SK-N-SH (cell line): ENCODE results near the gene CETN3. TPM values are rescaled to one million over a fixed set of nuclear protein-coding genes. Genes with fewer than 3 reads are reported as not detected.

Experiments
- CTCF ChIA-PET: fragments of 300-600, 350-600 bp; formaldehyde crosslinking; extraction: SDS; loops from one replicate; lab custom pipeline; 2021; lab: Yijun Ruan, JAX
- POLR2A ChIA-PET: fragments of 350-600 bp; sonication (Branson Sonifier 250); formaldehyde crosslinking; extraction: SDS; loops from one replicate; lab custom pipeline; 2020; ENCODE audit warnings: antibody characterized with exemption, inconsistent platforms; lab: Yijun Ruan, JAX
- DNase-seq: peaks from one replicate; pipeline ENCODE4 v3.0.0; 2012
- H2AFZ ChIP-seq: fragments of 200-600 bp; sonication (generic); 2 replicates; pipeline ENCODE4 v1.8.1; 2016; ENCODE audit warnings: antibody characterized with exemption, mild to moderate bottlenecking, low read depth
- H3F3A ChIP-seq: fragments of 200-600 bp; sonication (generic); replicated peaks from 2 replicates; pipeline ENCODE3; 2016; ENCODE audit warnings: antibody characterized with exemption, mild to moderate bottlenecking; ENCODE audit not compliant: insufficient read depth
- H3K27ac ChIP-seq, 2 experiments: fragments of 200-500 bp in 1 of 2; fragments of 200-600 bp in 1 of 2; sonication (Bioruptor generic) in 1 of 2; sonication (generic), shearing (Covaris generic) in 1 of 2; 2 replicates each; pipeline versions ENCODE4 v1.5.1 to v1.6.1; 2014 to 2016; ENCODE audit warnings: low read depth in 2 of 2, inconsistent platforms in 1 of 2, low read length in 1 of 2, mild to moderate bottlenecking in 1 of 2, mixed read lengths in 1 of 2
- H3K27me3 ChIP-seq: fragments of 200-600 bp; sonication (generic), shearing (Covaris generic); 2 replicates; pipeline ENCODE4 v1.6.1; 2016; ENCODE audit warnings: mixed run types; ENCODE audit not compliant: insufficient read depth
- H3K36me3 ChIP-seq, 2 experiments: fragments of 200-500 bp in 1 of 2; fragments of 200-600 bp in 1 of 2; sonication (Bioruptor generic) in 1 of 2; sonication (generic) in 1 of 2; replicated peaks in 1 of 2; 2 replicates each; pipeline versions ENCODE3 to v1.5.1; 2014 to 2016; ENCODE audit warnings: low read length in 1 of 2, mild to moderate bottlenecking in 1 of 2; ENCODE audit not compliant: insufficient read depth in 2 of 2, control insufficient read depth in 1 of 2
- H3K4me1 ChIP-seq, 2 experiments: fragments of 200-500 bp in 1 of 2; fragments of 200-600 bp in 1 of 2; sonication (Bioruptor generic) in 1 of 2; sonication (generic), shearing (Covaris generic) in 1 of 2; 2 replicates each; pipeline versions ENCODE4 v1.5.1 to v1.6.1; 2014 to 2016; ENCODE audit warnings: low read depth in 1 of 2, low read length in 1 of 2, mixed run types in 1 of 2; ENCODE audit not compliant: insufficient read depth in 2 of 2, control insufficient read depth in 1 of 2
- H3K4me2 ChIP-seq: fragments of 200-600 bp; sonication (generic), shearing (Covaris generic); 2 replicates; pipeline ENCODE4 v1.6.1; 2017; ENCODE audit warnings: mixed run types
- H3K4me3 ChIP-seq, 2 experiments: fragments of 200-500 bp in 1 of 2; fragments of 200-600 bp in 1 of 2; sonication (Bioruptor generic) in 1 of 2; sonication (generic), shearing (Covaris generic) in 1 of 2; 2 replicates each; pipeline versions ENCODE4 v1.5.1 to v1.8.1; 2014 to 2016; ENCODE audit warnings: low read depth in 2 of 2, inconsistent platforms in 1 of 2, low read length in 1 of 2, mild to moderate bottlenecking in 1 of 2, mixed read lengths in 1 of 2, moderate library complexity in 1 of 2
- H3K79me2 ChIP-seq: fragments of 200-600 bp; sonication (generic); 2 replicates; pipeline ENCODE4 v1.8.1; 2017; ENCODE audit warnings: mild to moderate bottlenecking; ENCODE audit not compliant: insufficient read depth
- H3K9ac ChIP-seq: fragments of 200-600 bp; sonication (generic); 2 replicates; pipeline ENCODE4 v1.6.1; 2017; ENCODE audit warnings: mixed run types
- H3K9me2 ChIP-seq: fragments of 200-600 bp; sonication (generic); 2 replicates; pipeline ENCODE4 v1.6.1; 2017; ENCODE audit warnings: mixed run types
- H3K9me3 ChIP-seq: fragments of 200-600 bp; sonication (generic); 2 replicates; pipeline ENCODE4 v1.6.1; 2017; ENCODE audit warnings: mixed run types, mild to moderate bottlenecking, moderate library complexity
- H4K20me1 ChIP-seq: fragments of 200-600 bp; sonication (generic); 2 replicates; pipeline ENCODE4 v1.6.1; 2017; ENCODE audit warnings: mild to moderate bottlenecking, mixed run types; ENCODE audit not compliant: insufficient read depth
- CHD2 ChIP-seq: fragments of 150-350 bp; IDR thresholded peaks from 2 replicates; pipeline ENCODE4 v1.6.1; 2018; ENCODE audit warnings: low read length; ENCODE audit not compliant: partially characterized antibody
- CTCF ChIP-seq: fragments of 200-600 bp; sonication (generic); IDR thresholded peaks from 2 replicates; pipeline ENCODE4 v1.6.1; 2017; ENCODE audit warnings: antibody characterized with exemption, mild to moderate bottlenecking, moderate library complexity
- FOSL2 ChIP-seq: IDR thresholded peaks from 2 replicates; pipeline ENCODE4 v1.4.0; 2012; ENCODE audit warnings: low read depth, mild to moderate bottlenecking, moderate library complexity, borderline replicate concordance
- GABPA ChIP-seq: IDR thresholded peaks from 2 replicates; pipeline ENCODE4 v1.4.0; 2012; ENCODE audit warnings: low read depth, mild to moderate bottlenecking
- MEF2A ChIP-seq: IDR thresholded peaks from 2 replicates; pipeline ENCODE4 v1.4.0; 2012; ENCODE audit warnings: low read depth, borderline replicate concordance
- NFIC ChIP-seq: IDR thresholded peaks from 2 replicates; pipeline ENCODE4 v1.4.0; 2012; ENCODE audit warnings: borderline replicate concordance
- PBX3 ChIP-seq: IDR thresholded peaks from 2 replicates; pipeline ENCODE4; 2012
- RFX5 ChIP-seq: IDR thresholded peaks from 2 replicates; pipeline ENCODE4 v1.6.1; 2012; ENCODE audit warnings: mild to moderate bottlenecking, improper control_type of control experiment, low read length
- SMC3 ChIP-seq: IDR thresholded peaks from 2 replicates; pipeline ENCODE4 v1.6.1; 2012; ENCODE audit warnings: low read depth, low read length, improper control_type of control experiment
- TAF1 ChIP-seq: IDR thresholded peaks from 2 replicates; pipeline ENCODE4 v1.6.1; 2012; ENCODE audit warnings: low read depth, mild to moderate bottlenecking, low read length, moderate library complexity, borderline replicate concordance
- ZBTB33 ChIP-seq: IDR thresholded peaks from 2 replicates; pipeline ENCODE4 v1.4.0; 2012; ENCODE audit warnings: low read depth, borderline replicate concordance
- WGBS: methylation state at CpG from one replicate; pipeline ENCODE4 v1.1.6; 2017; ENCODE audit warnings: low lambda C conversion rate; 5-methylcytosine and 5-hydroxymethylcytosine counted together
- polyA plus RNA-seq, 3 experiments: library from polyadenylated mRNA; depleted of rRNA; stranded (reverse); fragments of >200 nt; gene quantifications; 2 replicates each; pipeline ENCODE4 v1.2.3, GENCODE V29; 2012
- TF ChIP-seq, protein P1 (sequence below): IDR thresholded peaks from 2 replicates; pipeline ENCODE4 v1.6.1; 2012; ENCODE audit warnings: mild to moderate bottlenecking, low read depth, low read length, moderate library complexity

CETN3 gene
- polyA plus RNA-seq, 1 of the 3 experiments (the other 2 are of a cell fraction): 3.6 TPM

- 68% methylated on average over 2 of the region's 2 CpGs for whole genome bisulfite sequencing
- H3K9me3 ChIP-seq: no peaks in the 10 kb centered on the region
- H3K4me3 ChIP-seq: no peak overlapping the region
- ChIA-PET CTCF (interaction anchor here (0.8 to 12.1 kb wide), 3 partner anchors 10 to 1655 kb away, joined by 3 to 150 read pairs (median 4); no protein-coding TSS in a partner anchor), POLR2A (no interaction called here)
- no peaks in the 10 kb centered on the region; the same call in 1 of the 2 replicates for H3K27me3 ChIP-seq
- H2AFZ ChIP-seq: no peak overlapping the region
- DNase-seq: no peak
- TF ChIP-seq CHD2 (no peak), SMC3 (no peak), PBX3 (no peak), ZBTB33 (no peak), RFX5 (no peak), GABPA (no peak), NFIC (no peak), TAF1 (no peak), MEF2A (no peak), CTCF (no peak), FOSL2 (no peak)
- TF ChIP-seq, protein P1, sequence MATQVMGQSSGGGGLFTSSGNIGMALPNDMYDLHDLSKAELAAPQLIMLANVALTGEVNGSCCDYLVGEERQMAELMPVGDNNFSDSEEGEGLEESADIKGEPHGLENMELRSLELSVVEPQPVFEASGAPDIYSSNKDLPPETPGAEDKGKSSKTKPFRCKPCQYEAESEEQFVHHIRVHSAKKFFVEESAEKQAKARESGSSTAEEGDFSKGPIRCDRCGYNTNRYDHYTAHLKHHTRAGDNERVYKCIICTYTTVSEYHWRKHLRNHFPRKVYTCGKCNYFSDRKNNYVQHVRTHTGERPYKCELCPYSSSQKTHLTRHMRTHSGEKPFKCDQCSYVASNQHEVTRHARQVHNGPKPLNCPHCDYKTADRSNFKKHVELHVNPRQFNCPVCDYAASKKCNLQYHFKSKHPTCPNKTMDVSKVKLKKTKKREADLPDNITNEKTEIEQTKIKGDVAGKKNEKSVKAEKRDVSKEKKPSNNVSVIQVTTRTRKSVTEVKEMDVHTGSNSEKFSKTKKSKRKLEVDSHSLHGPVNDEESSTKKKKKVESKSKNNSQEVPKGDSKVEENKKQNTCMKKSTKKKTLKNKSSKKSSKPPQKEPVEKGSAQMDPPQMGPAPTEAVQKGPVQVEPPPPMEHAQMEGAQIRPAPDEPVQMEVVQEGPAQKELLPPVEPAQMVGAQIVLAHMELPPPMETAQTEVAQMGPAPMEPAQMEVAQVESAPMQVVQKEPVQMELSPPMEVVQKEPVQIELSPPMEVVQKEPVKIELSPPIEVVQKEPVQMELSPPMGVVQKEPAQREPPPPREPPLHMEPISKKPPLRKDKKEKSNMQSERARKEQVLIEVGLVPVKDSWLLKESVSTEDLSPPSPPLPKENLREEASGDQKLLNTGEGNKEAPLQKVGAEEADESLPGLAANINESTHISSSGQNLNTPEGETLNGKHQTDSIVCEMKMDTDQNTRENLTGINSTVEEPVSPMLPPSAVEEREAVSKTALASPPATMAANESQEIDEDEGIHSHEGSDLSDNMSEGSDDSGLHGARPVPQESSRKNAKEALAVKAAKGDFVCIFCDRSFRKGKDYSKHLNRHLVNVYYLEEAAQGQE: no peak
- H3K9me2 ChIP-seq: no peaks in the 10 kb centered on the region
- H4K20me1 ChIP-seq: no peaks in the 10 kb centered on the region
- no peaks in the 10 kb centered on the region for H3K36me3 ChIP-seq
- H3K27ac ChIP-seq: no peak overlapping the region
- no peaks in the 10 kb centered on the region for H3K79me2 ChIP-seq
- H3K4me1 ChIP-seq: no peaks in the 10 kb centered on the region
- H3F3A ChIP-seq: peaks cover 3% of the 10 kb centered on the region
- H3K4me2 ChIP-seq: no peak overlapping the region
- no peak overlapping the region for H3K9ac ChIP-seq
Measured at GRCh38 chr5:90383903-90384302, 25.7 kb downstream of the CETN3 start.
